H1 (cell line): ENCODE results near the gene DPP10. TPM values are rescaled to one million over a fixed set of nuclear protein-coding genes. Genes with fewer than 3 reads are reported as not detected.

Experiments used
- CTCF ChIA-PET: fragments of 300-600 bp; sonication (Branson Sonifier 250); formaldehyde crosslinking; loops from one replicate; lab custom pipeline; 2021; ENCODE audit not compliant: partially characterized antibody; lab: Charles Lee
- POLR2A ChIA-PET: fragments of 300-600 bp; sonication (Branson Sonifier 250); formaldehyde crosslinking; loops from one replicate; lab custom pipeline; 2021; ENCODE audit warnings: inconsistent platforms; ENCODE audit not compliant: partially characterized antibody; lab: Charles Lee
- DNase-seq, 2 experiments: peaks; one replicate each; pipeline versions ENCODE4 v3.0.0 to v3.0.0-alpha.2; 2010 to 2022; ENCODE audit warnings: low spot score in 2 of 2, low read depth in 1 of 2, mixed read lengths in 1 of 2
- FAIRE-seq: peaks from 2 replicates; lab custom pipeline; 2011; peaks lifted over from hg19 to GRCh38; lab: Jason Lieb, UNC
- H2AFZ ChIP-seq: 2 replicates; pipeline ENCODE4 v1.8.1; 2012; ENCODE audit warnings: low read length, inconsistent platforms
- H2AK5ac ChIP-seq: 2 replicates; pipeline ENCODE4 v1.6.1; 2013; ENCODE audit warnings: low read depth, low read length
- H2BK120ac ChIP-seq: replicated peaks from 2 replicates; pipeline ENCODE3; 2013; ENCODE audit warnings: low read depth, low read length, inconsistent platforms
- H2BK12ac ChIP-seq: 2 replicates; pipeline ENCODE4 v1.6.1; 2013; ENCODE audit warnings: low read depth, low read length
- H2BK15ac ChIP-seq: 2 replicates; pipeline ENCODE4 v1.6.1; 2013; ENCODE audit warnings: low read length
- H2BK20ac ChIP-seq: 2 replicates; pipeline ENCODE4 v1.6.1; 2013; ENCODE audit warnings: low read length
- H2BK5ac ChIP-seq: 2 replicates; pipeline ENCODE4 v1.6.1; 2013; ENCODE audit warnings: low read depth, low read length
- H3K14ac ChIP-seq: 2 replicates; pipeline ENCODE4 v1.6.1; 2013; ENCODE audit warnings: inconsistent platforms; ENCODE audit not compliant: insufficient read length
- H3K18ac ChIP-seq: 2 replicates; pipeline ENCODE4 v1.6.1; 2013; ENCODE audit warnings: low read length; ENCODE audit errors: extremely low read depth
- H3K23ac ChIP-seq: 2 replicates; pipeline ENCODE4 v1.6.1; 2013; ENCODE audit warnings: inconsistent platforms; ENCODE audit not compliant: insufficient read length
- H3K23me2 ChIP-seq: 2 replicates; pipeline ENCODE4 v1.6.1; 2013; ENCODE audit warnings: low read depth, low read length
- H3K27ac ChIP-seq: 2 replicates; pipeline ENCODE4 v1.6.1; 2011; ENCODE audit warnings: low read depth, low read length, inconsistent platforms
- H3K27me3 ChIP-seq, 4 experiments: replicated peaks in 1 of 4; 1 replicate in 1 of 4; 2 replicates in 3 of 4; pipeline versions ENCODE4 v1.6.1 to v1.8.1; 2011 to 2013; ENCODE audit warnings: low read length in 3 of 4, mild to moderate bottlenecking in 3 of 4, inconsistent platforms in 2 of 4, mixed read lengths in 2 of 4, moderate library complexity in 1 of 4; ENCODE audit not compliant: control insufficient read depth in 3 of 4, insufficient read depth in 3 of 4; ENCODE audit errors: extremely low read depth in 1 of 4
- H3K36me3 ChIP-seq, 4 experiments: 2 replicates each; pipeline versions ENCODE4 v1.6.1 to v1.8.1; 2011 to 2013; ENCODE audit warnings: mild to moderate bottlenecking in 4 of 4, low read length in 3 of 4, moderate library complexity in 2 of 4, control low read depth in 1 of 4, inconsistent platforms in 1 of 4; ENCODE audit not compliant: insufficient read depth in 4 of 4, control insufficient read depth in 2 of 4
- H3K4ac ChIP-seq: replicated peaks from 2 replicates; pipeline ENCODE3; 2013; ENCODE audit warnings: low read length, low read depth, mixed read lengths, inconsistent platforms; ENCODE audit not compliant: insufficient read length
- H3K4me1 ChIP-seq, 4 experiments: replicated peaks in 1 of 4; 1 replicate in 1 of 4; 2 replicates in 3 of 4; pipeline versions ENCODE4 v1.6.1 to v1.8.1; 2011 to 2013; ENCODE audit warnings: low read length in 3 of 4, inconsistent platforms in 2 of 4, mixed read lengths in 1 of 4; ENCODE audit not compliant: insufficient read depth in 4 of 4, control insufficient read depth in 3 of 4
- H3K4me2 ChIP-seq, 2 experiments: 2 replicates each; pipeline versions ENCODE4 v1.6.1 to v1.8.1; 2011 to 2013; ENCODE audit warnings: low read depth in 2 of 2, low read length in 2 of 2, control low read depth in 1 of 2, inconsistent platforms in 1 of 2, mild to moderate bottlenecking in 1 of 2; ENCODE audit not compliant: insufficient read depth in 1 of 2
- H3K4me3 ChIP-seq, 4 experiments: fragments of 200-600, 300-600 bp in 1 of 4; sonication (generic), shearing (Covaris generic), sonication (Bioruptor Twin) in 1 of 4; 2 replicates each; pipeline versions ENCODE4 v1.5.1 to v1.8.1; 2011 to 2016; ENCODE audit warnings: low read length in 4 of 4, low read depth in 3 of 4, control low read depth in 2 of 4, inconsistent platforms in 2 of 4, mild to moderate bottlenecking in 2 of 4, mixed read lengths in 1 of 4, moderate library complexity in 1 of 4; ENCODE audit not compliant: insufficient read depth in 2 of 4; ENCODE audit errors: extremely low read depth in 1 of 4
- H3K56ac ChIP-seq: replicated peaks from 2 replicates; pipeline ENCODE3; 2013; ENCODE audit warnings: low read depth, mild to moderate bottlenecking, mixed read lengths, low read length, inconsistent platforms; ENCODE audit not compliant: insufficient read length
- H3K79me1 ChIP-seq: 2 replicates; pipeline ENCODE4 v1.6.1; 2013; ENCODE audit warnings: low read depth, low read length, control low read depth
- H3K79me2 ChIP-seq, 2 experiments: 2 replicates each; pipeline versions ENCODE4 v1.6.1 to v1.8.1; 2012 to 2013; ENCODE audit warnings: low read length in 2 of 2, mild to moderate bottlenecking in 2 of 2, inconsistent platforms in 1 of 2; ENCODE audit not compliant: insufficient read depth in 2 of 2, control insufficient read depth in 1 of 2
- H3K9ac ChIP-seq, 4 experiments: replicated peaks in 1 of 4; 1 replicate in 1 of 4; 2 replicates in 3 of 4; pipeline versions ENCODE4 v1.6.1 to v1.8.1; 2011 to 2013; ENCODE audit warnings: low read depth in 3 of 4, low read length in 3 of 4, control low read depth in 2 of 4, mild to moderate bottlenecking in 2 of 4, moderate library complexity in 2 of 4, inconsistent platforms in 1 of 4; ENCODE audit errors: extremely low read depth in 1 of 4
- H3K9me3 ChIP-seq, 2 experiments: 2 replicates each; pipeline versions ENCODE4 v1.6.1 to v1.8.1; 2012 to 2013; ENCODE audit warnings: mild to moderate bottlenecking in 2 of 2, moderate library complexity in 2 of 2, control low read depth in 1 of 2, inconsistent platforms in 1 of 2, low read depth in 1 of 2, low read length in 1 of 2, mixed read lengths in 1 of 2; ENCODE audit not compliant: insufficient read depth in 2 of 2
- H4K20me1 ChIP-seq, 2 experiments: replicated peaks in 1 of 2; 2 replicates each; pipeline versions ENCODE3 to v1.8.1; 2011 to 2013; ENCODE audit warnings: inconsistent platforms in 2 of 2, low read length in 2 of 2, mild to moderate bottlenecking in 1 of 2; ENCODE audit not compliant: insufficient read depth in 2 of 2, control insufficient read depth in 1 of 2
- H4K5ac ChIP-seq: 2 replicates; pipeline ENCODE4 v1.6.1; 2013; ENCODE audit warnings: low read length, low read depth, mixed read lengths, inconsistent platforms; ENCODE audit not compliant: insufficient read length
- H4K8ac ChIP-seq: 2 replicates; pipeline ENCODE4 v1.8.0; 2013; ENCODE audit warnings: mild to moderate bottlenecking, moderate library complexity, low read length, inconsistent platforms; ENCODE audit not compliant: insufficient read depth; ENCODE audit errors: extremely low read depth
- H4K91ac ChIP-seq: replicated peaks from 2 replicates; pipeline ENCODE3; 2013; ENCODE audit warnings: low read length, mixed read lengths, inconsistent platforms; ENCODE audit not compliant: insufficient read length
- ASH2L ChIP-seq: fragments of 200-600, 300-600 bp; sonication (generic); IDR thresholded peaks from one replicate; pipeline ENCODE4 v1.7.1; 2017; ENCODE audit warnings: low read length
- CREB1 ChIP-seq: IDR thresholded peaks from 2 replicates; pipeline ENCODE4 v1.6.1; 2012; ENCODE audit warnings: inconsistent platforms
- CTBP2 ChIP-seq: IDR thresholded peaks from 2 replicates; pipeline ENCODE4 v1.7.0; 2011; ENCODE audit warnings: borderline replicate concordance, mild to moderate bottlenecking, moderate library complexity, mixed read lengths, low read length; ENCODE audit not compliant: insufficient read depth, insufficient read length
- HDAC6 ChIP-seq: IDR thresholded peaks from one replicate; pipeline ENCODE4 v1.7.1; 2012; ENCODE audit warnings: low read depth, mild to moderate bottlenecking, inconsistent platforms, low read length, moderate library complexity
- PHF8 ChIP-seq: fragments of 200-600 bp; sonication (generic); conservative IDR thresholded peaks from 2 replicates; pipeline ENCODE4 v1.7.1; 2012; ENCODE audit warnings: low read depth, mild to moderate bottlenecking, inconsistent platforms, low read length, moderate library complexity
- RBBP5 ChIP-seq: IDR thresholded peaks from 2 replicates; pipeline ENCODE4 v1.7.1; 2012; ENCODE audit warnings: low read depth, mild to moderate bottlenecking, inconsistent platforms, low read length, moderate library complexity, borderline replicate concordance
- RXRA ChIP-seq: IDR thresholded peaks from 2 replicates; pipeline ENCODE4 v1.6.1; 2011; ENCODE audit warnings: low read depth, mild to moderate bottlenecking, low read length, moderate library complexity; ENCODE audit not compliant: insufficient read depth
- SIRT6 ChIP-seq: IDR thresholded peaks from one replicate; pipeline ENCODE4 v1.7.1; 2012; ENCODE audit warnings: low read length, inconsistent platforms
- SRF ChIP-seq: IDR thresholded peaks from 2 replicates; pipeline ENCODE4 v1.6.1; 2011; ENCODE audit warnings: mild to moderate bottlenecking, low read depth, low read length, moderate library complexity
- TCF12 ChIP-seq: IDR thresholded peaks from 2 replicates; pipeline ENCODE4 v1.6.1; 2011; ENCODE audit warnings: low read depth, mild to moderate bottlenecking, low read length
- YY1 ChIP-seq: IDR thresholded peaks from 2 replicates; pipeline ENCODE4 v1.6.1; 2011; ENCODE audit warnings: low read depth, mild to moderate bottlenecking, low read length
- WGBS, 2 experiments: shearing (Covaris generic) in 1 of 2; methylation state at CpG; one replicate each; pipeline versions ENCODE4 v1.1.6 to v1.1.7; 2013 to 2015; ENCODE audit warnings: low lambda C conversion rate in 2 of 2, mixed read lengths in 2 of 2, inconsistent platforms in 1 of 2, low coverage in 1 of 2, missing lambda C conversion rate in 1 of 2; ENCODE audit not compliant: insufficient replicate concordance in 2 of 2, insufficient coverage in 1 of 2, insufficient read length in 1 of 2; ENCODE audit errors: extremely low coverage in 1 of 2, missing lambda C conversion rate in 1 of 2; 5-methylcytosine and 5-hydroxymethylcytosine counted together
- polyA plus RNA-seq, 7 experiments: library from polyadenylated mRNA; depleted of rRNA in 3 of 7; stranded (reverse) in 5 of 7; unstranded in 2 of 7; fragments of >200 nt in 5 of 7; fragments of 200-250 nt in 2 of 7; gene quantifications; 1 replicate in 5 of 7; 2 replicates in 1 of 7; 4 replicates in 1 of 7; pipeline versions ENCODE4 v1.2.1 to v1.2.3, GENCODE V29; 2011 to 2013; ENCODE audit warnings: missing spikeins in 2 of 7, mixed read lengths in 2 of 7
- total RNA-seq: library from RNA; stranded (reverse); fragmentation: NEBNext Ultra II Directional; extraction: Animal tissue kit (Norgen Biotek cat#: 25700); gene quantifications from 2 replicates; pipeline ENCODE4 v1.2.1, GENCODE V29; 2021
- TF ChIP-seq, protein P1 (sequence below): IDR thresholded peaks from 2 replicates; pipeline ENCODE4 v1.6.1; 2012; ENCODE audit warnings: inconsistent platforms

The DPP10 gene
- total and polyA plus RNA-seq, 2 of the 8 experiments (the other 6 are each of a cell fraction or from before 2014, with no cell fraction given), result 3.3 to 7.2 TPM

GRCh38 chr2:114742245-114742644 lies 299.8 kb downstream of the DPP10 start:
- H3K23me2 ChIP-seq, result no peaks in the 10 kb centered on the region
- no peak overlapping the region for H3K4me3 ChIP-seq
- H2AK5ac ChIP-seq, result no peak overlapping the region
- no peak for FAIRE-seq
- no peaks in the 10 kb centered on the region for H3K36me3 ChIP-seq
- H2BK120ac ChIP-seq, result no peak overlapping the region
- H3K14ac ChIP-seq, result no peak overlapping the region
- no peak for DNase-seq
- no peak overlapping the region for H4K91ac ChIP-seq
- H3K27me3 ChIP-seq, result no peaks in the 10 kb centered on the region
- no peak overlapping the region for H3K27ac ChIP-seq
- no peak overlapping the region for H2BK12ac ChIP-seq
- no peaks in the 10 kb centered on the region for H3K79me1 ChIP-seq
- POLR2A ChIA-PET, result no interaction called here
- CTCF ChIA-PET, result no interaction called here
- WGBS, 2 experiments, result 100% methylated on average over 1 of the region's 1 CpG; no CpG with 5 or more reads in 1 of the 2 experiments
- H2BK5ac ChIP-seq, result no peak overlapping the region
- no peak overlapping the region for H3K4me2 ChIP-seq
- no peaks in the 10 kb centered on the region for H4K20me1 ChIP-seq
- no peaks in the 10 kb centered on the region for H3K79me2 ChIP-seq
- no peak overlapping the region for H4K5ac ChIP-seq
- no peaks in the 10 kb centered on the region for H3K9me3 ChIP-seq
- H2AFZ ChIP-seq, result no peak overlapping the region
- no peak overlapping the region for H3K56ac ChIP-seq
- H3K23ac ChIP-seq, result no peak overlapping the region
- H2BK20ac ChIP-seq, result no peak overlapping the region
- no peak overlapping the region for H4K8ac ChIP-seq
- H3K4me1 ChIP-seq, result no peaks in the 10 kb centered on the region
- no peak overlapping the region for H3K18ac ChIP-seq
- H3K4ac ChIP-seq, result no peak overlapping the region
- no peak overlapping the region for H2BK15ac ChIP-seq
- H3K9ac ChIP-seq, result no peak overlapping the region
- TF ChIP-seq SIRT6 (no peak), TCF12 (no peak), ASH2L (no peak), RBBP5 (no peak), CTBP2 (no peak), CREB1 (no peak), SRF (no peak), PHF8 (no peak), RXRA (no peak), YY1 (no peak), HDAC6 (no peak)
- TF ChIP-seq, protein P1, sequence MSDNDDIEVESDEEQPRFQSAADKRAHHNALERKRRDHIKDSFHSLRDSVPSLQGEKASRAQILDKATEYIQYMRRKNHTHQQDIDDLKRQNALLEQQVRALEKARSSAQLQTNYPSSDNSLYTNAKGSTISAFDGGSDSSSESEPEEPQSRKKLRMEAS, result no peak
